H1 (cell line): ENCODE measurements around the gene UXT. TPM values are rescaled to one million over a fixed set of nuclear protein-coding genes. Genes with fewer than 3 reads are reported as not detected.
"Not testable (repeated sequence)": the region's sequence is repeated elsewhere in the genome, so short reads cannot be mapped to it uniquely, and the experiment has no call there.

Source experiments
- CTCF ChIA-PET: fragments of 300-600 bp; sonication (Branson Sonifier 250); formaldehyde crosslinking; loops from one replicate; lab custom pipeline; 2021; ENCODE audit not compliant: partially characterized antibody; lab: Charles Lee
- POLR2A ChIA-PET: fragments of 300-600 bp; sonication (Branson Sonifier 250); formaldehyde crosslinking; loops from one replicate; lab custom pipeline; 2021; ENCODE audit warnings: inconsistent platforms; ENCODE audit not compliant: partially characterized antibody; lab: Charles Lee
- DNase-seq, 2 experiments: peaks; one replicate each; pipeline versions ENCODE4 v3.0.0 to v3.0.0-alpha.2; 2010 to 2022; ENCODE audit warnings: low spot score in 2 of 2, low read depth in 1 of 2, mixed read lengths in 1 of 2
- FAIRE-seq: peaks from 2 replicates; lab custom pipeline; 2011; peaks lifted over from hg19 to GRCh38; lab: Jason Lieb, UNC
- H2AFZ ChIP-seq: 2 replicates; pipeline ENCODE4 v1.8.1; 2012; ENCODE audit warnings: low read length, inconsistent platforms
- H2AK5ac ChIP-seq: 2 replicates; pipeline ENCODE4 v1.6.1; 2013; ENCODE audit warnings: low read depth, low read length
- H2BK120ac ChIP-seq: replicated peaks from 2 replicates; pipeline ENCODE3; 2013; ENCODE audit warnings: low read depth, low read length, inconsistent platforms
- H2BK12ac ChIP-seq: 2 replicates; pipeline ENCODE4 v1.6.1; 2013; ENCODE audit warnings: low read depth, low read length
- H2BK15ac ChIP-seq: 2 replicates; pipeline ENCODE4 v1.6.1; 2013; ENCODE audit warnings: low read length
- H2BK20ac ChIP-seq: 2 replicates; pipeline ENCODE4 v1.6.1; 2013; ENCODE audit warnings: low read length
- H2BK5ac ChIP-seq: 2 replicates; pipeline ENCODE4 v1.6.1; 2013; ENCODE audit warnings: low read depth, low read length
- H3K14ac ChIP-seq: 2 replicates; pipeline ENCODE4 v1.6.1; 2013; ENCODE audit warnings: inconsistent platforms; ENCODE audit not compliant: insufficient read length
- H3K18ac ChIP-seq: 2 replicates; pipeline ENCODE4 v1.6.1; 2013; ENCODE audit warnings: low read length; ENCODE audit errors: extremely low read depth
- H3K23ac ChIP-seq: 2 replicates; pipeline ENCODE4 v1.6.1; 2013; ENCODE audit warnings: inconsistent platforms; ENCODE audit not compliant: insufficient read length
- H3K23me2 ChIP-seq: 2 replicates; pipeline ENCODE4 v1.6.1; 2013; ENCODE audit warnings: low read depth, low read length
- H3K27ac ChIP-seq: 2 replicates; pipeline ENCODE4 v1.6.1; 2011; ENCODE audit warnings: low read depth, low read length, inconsistent platforms
- H3K27me3 ChIP-seq, 4 experiments: replicated peaks in 1 of 4; 1 replicate in 1 of 4; 2 replicates in 3 of 4; pipeline versions ENCODE4 v1.6.1 to v1.8.1; 2011 to 2013; ENCODE audit warnings: low read length in 3 of 4, mild to moderate bottlenecking in 3 of 4, inconsistent platforms in 2 of 4, mixed read lengths in 2 of 4, moderate library complexity in 1 of 4; ENCODE audit not compliant: control insufficient read depth in 3 of 4, insufficient read depth in 3 of 4; ENCODE audit errors: extremely low read depth in 1 of 4
- H3K36me3 ChIP-seq, 4 experiments: 2 replicates each; pipeline versions ENCODE4 v1.6.1 to v1.8.1; 2011 to 2013; ENCODE audit warnings: mild to moderate bottlenecking in 4 of 4, low read length in 3 of 4, moderate library complexity in 2 of 4, control low read depth in 1 of 4, inconsistent platforms in 1 of 4; ENCODE audit not compliant: insufficient read depth in 4 of 4, control insufficient read depth in 2 of 4
- H3K4ac ChIP-seq: replicated peaks from 2 replicates; pipeline ENCODE3; 2013; ENCODE audit warnings: low read length, low read depth, mixed read lengths, inconsistent platforms; ENCODE audit not compliant: insufficient read length
- H3K4me1 ChIP-seq, 4 experiments: replicated peaks in 1 of 4; 1 replicate in 1 of 4; 2 replicates in 3 of 4; pipeline versions ENCODE4 v1.6.1 to v1.8.1; 2011 to 2013; ENCODE audit warnings: low read length in 3 of 4, inconsistent platforms in 2 of 4, mixed read lengths in 1 of 4; ENCODE audit not compliant: insufficient read depth in 4 of 4, control insufficient read depth in 3 of 4
- H3K4me2 ChIP-seq, 2 experiments: 2 replicates each; pipeline versions ENCODE4 v1.6.1 to v1.8.1; 2011 to 2013; ENCODE audit warnings: low read depth in 2 of 2, low read length in 2 of 2, control low read depth in 1 of 2, inconsistent platforms in 1 of 2, mild to moderate bottlenecking in 1 of 2; ENCODE audit not compliant: insufficient read depth in 1 of 2
- H3K4me3 ChIP-seq, 4 experiments: fragments of 200-600, 300-600 bp in 1 of 4; sonication (generic), shearing (Covaris generic), sonication (Bioruptor Twin) in 1 of 4; 2 replicates each; pipeline versions ENCODE4 v1.5.1 to v1.8.1; 2011 to 2016; ENCODE audit warnings: low read length in 4 of 4, low read depth in 3 of 4, control low read depth in 2 of 4, inconsistent platforms in 2 of 4, mild to moderate bottlenecking in 2 of 4, mixed read lengths in 1 of 4, moderate library complexity in 1 of 4; ENCODE audit not compliant: insufficient read depth in 2 of 4; ENCODE audit errors: extremely low read depth in 1 of 4
- H3K56ac ChIP-seq: replicated peaks from 2 replicates; pipeline ENCODE3; 2013; ENCODE audit warnings: low read depth, mild to moderate bottlenecking, mixed read lengths, low read length, inconsistent platforms; ENCODE audit not compliant: insufficient read length
- H3K79me1 ChIP-seq: 2 replicates; pipeline ENCODE4 v1.6.1; 2013; ENCODE audit warnings: low read depth, low read length, control low read depth
- H3K79me2 ChIP-seq, 2 experiments: 2 replicates each; pipeline versions ENCODE4 v1.6.1 to v1.8.1; 2012 to 2013; ENCODE audit warnings: low read length in 2 of 2, mild to moderate bottlenecking in 2 of 2, inconsistent platforms in 1 of 2; ENCODE audit not compliant: insufficient read depth in 2 of 2, control insufficient read depth in 1 of 2
- H3K9ac ChIP-seq, 4 experiments: replicated peaks in 1 of 4; 1 replicate in 1 of 4; 2 replicates in 3 of 4; pipeline versions ENCODE4 v1.6.1 to v1.8.1; 2011 to 2013; ENCODE audit warnings: low read depth in 3 of 4, low read length in 3 of 4, control low read depth in 2 of 4, mild to moderate bottlenecking in 2 of 4, moderate library complexity in 2 of 4, inconsistent platforms in 1 of 4; ENCODE audit errors: extremely low read depth in 1 of 4
- H3K9me3 ChIP-seq, 2 experiments: 2 replicates each; pipeline versions ENCODE4 v1.6.1 to v1.8.1; 2012 to 2013; ENCODE audit warnings: mild to moderate bottlenecking in 2 of 2, moderate library complexity in 2 of 2, control low read depth in 1 of 2, inconsistent platforms in 1 of 2, low read depth in 1 of 2, low read length in 1 of 2, mixed read lengths in 1 of 2; ENCODE audit not compliant: insufficient read depth in 2 of 2
- H4K20me1 ChIP-seq, 2 experiments: replicated peaks in 1 of 2; 2 replicates each; pipeline versions ENCODE3 to v1.8.1; 2011 to 2013; ENCODE audit warnings: inconsistent platforms in 2 of 2, low read length in 2 of 2, mild to moderate bottlenecking in 1 of 2; ENCODE audit not compliant: insufficient read depth in 2 of 2, control insufficient read depth in 1 of 2
- H4K5ac ChIP-seq: 2 replicates; pipeline ENCODE4 v1.6.1; 2013; ENCODE audit warnings: low read length, low read depth, mixed read lengths, inconsistent platforms; ENCODE audit not compliant: insufficient read length
- H4K8ac ChIP-seq: 2 replicates; pipeline ENCODE4 v1.8.0; 2013; ENCODE audit warnings: mild to moderate bottlenecking, moderate library complexity, low read length, inconsistent platforms; ENCODE audit not compliant: insufficient read depth; ENCODE audit errors: extremely low read depth
- H4K91ac ChIP-seq: replicated peaks from 2 replicates; pipeline ENCODE3; 2013; ENCODE audit warnings: low read length, mixed read lengths, inconsistent platforms; ENCODE audit not compliant: insufficient read length
- WGBS, 2 experiments: shearing (Covaris generic) in 1 of 2; methylation state at CpG; one replicate each; pipeline versions ENCODE4 v1.1.6 to v1.1.7; 2013 to 2015; ENCODE audit warnings: low lambda C conversion rate in 2 of 2, mixed read lengths in 2 of 2, inconsistent platforms in 1 of 2, low coverage in 1 of 2, missing lambda C conversion rate in 1 of 2; ENCODE audit not compliant: insufficient replicate concordance in 2 of 2, insufficient coverage in 1 of 2, insufficient read length in 1 of 2; ENCODE audit errors: extremely low coverage in 1 of 2, missing lambda C conversion rate in 1 of 2; 5-methylcytosine and 5-hydroxymethylcytosine counted together
- polyA plus RNA-seq, 7 experiments: library from polyadenylated mRNA; depleted of rRNA in 3 of 7; stranded (reverse) in 5 of 7; unstranded in 2 of 7; fragments of >200 nt in 5 of 7; fragments of 200-250 nt in 2 of 7; gene quantifications; 1 replicate in 5 of 7; 2 replicates in 1 of 7; 4 replicates in 1 of 7; pipeline versions ENCODE4 v1.2.1 to v1.2.3, GENCODE V29; 2011 to 2013; ENCODE audit warnings: missing spikeins in 2 of 7, mixed read lengths in 2 of 7
- total RNA-seq: library from RNA; stranded (reverse); fragmentation: NEBNext Ultra II Directional; extraction: Animal tissue kit (Norgen Biotek cat#: 25700); gene quantifications from 2 replicates; pipeline ENCODE4 v1.2.1, GENCODE V29; 2021

Gene UXT
- total and polyA plus RNA-seq, 2 of the 8 experiments (the other 6 are each of a cell fraction or from before 2014, with no cell fraction given), result 69.4 to 116 TPM

GRCh38 chrX:47665797-47666196 is 6.8 kb upstream of the UXT start:
- H4K20me1 ChIP-seq, H3K18ac ChIP-seq, H2BK12ac ChIP-seq, H3K27me3 ChIP-seq, H2BK120ac ChIP-seq, H3K14ac ChIP-seq, H3K36me3 ChIP-seq, H3K79me1 ChIP-seq, H3K4me1 ChIP-seq, H3K27ac ChIP-seq, H4K5ac ChIP-seq, DNase-seq, H2AFZ ChIP-seq, H3K79me2 ChIP-seq, H3K4me3 ChIP-seq, H2AK5ac ChIP-seq, H4K8ac ChIP-seq, H2BK20ac ChIP-seq, H4K91ac ChIP-seq, H3K9me3 ChIP-seq, H3K23me2 ChIP-seq, H3K9ac ChIP-seq, H2BK5ac ChIP-seq, H3K4ac ChIP-seq, FAIRE-seq, H3K23ac ChIP-seq, POLR2A ChIA-PET, H3K56ac ChIP-seq, H3K4me2 ChIP-seq, H2BK15ac ChIP-seq: not testable (repeated sequence)
- CTCF ChIA-PET, result interaction anchor here (0.6 kb wide), 1 partner anchor 156 kb away, joined by 3 read pairs; no protein-coding TSS in a partner anchor
- WGBS, 2 experiments, result 96% methylated on average over 2 of the region's 4 CpGs; no CpG with 5 or more reads in 1 of the 2 experiments
